ENCODE results near the gene ANKRD44.

Gene ANKRD44

DNA sequence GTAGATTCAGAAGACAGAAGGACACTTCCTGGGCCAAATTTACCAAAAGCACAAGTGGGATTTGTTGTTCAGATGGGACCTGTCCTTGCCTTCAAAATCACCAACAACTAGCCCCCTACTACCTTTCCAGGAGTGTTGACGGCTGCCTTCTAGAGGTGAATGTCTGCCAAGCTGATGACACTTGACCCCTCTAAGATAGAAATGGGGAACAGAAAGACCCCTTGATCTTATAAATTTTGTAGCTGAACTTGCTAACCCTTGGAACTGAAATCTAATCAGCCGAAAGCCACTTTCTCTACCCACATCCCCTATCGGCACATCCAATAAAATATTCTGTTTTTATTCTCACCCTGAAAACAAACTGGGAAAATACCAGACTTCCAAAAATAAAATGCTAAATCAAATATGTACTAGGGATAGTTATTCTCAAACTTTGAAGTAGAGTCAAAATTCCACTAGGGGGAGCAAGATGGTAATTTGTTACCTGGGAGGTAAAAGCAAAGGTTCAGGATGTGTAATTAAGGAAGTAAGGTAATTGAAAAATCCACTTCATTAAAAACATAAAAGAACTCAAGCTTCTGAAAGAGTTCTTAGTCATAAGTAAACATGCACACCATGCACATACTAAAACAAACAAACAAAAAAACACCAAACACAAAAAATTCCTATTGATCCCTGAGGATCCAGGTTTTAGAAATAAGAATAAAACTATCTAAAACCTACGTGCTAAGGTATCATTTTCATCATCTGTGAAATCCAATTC, 119.2 kb downstream of the ANKRD44 start:
- TF ChIP-seq, protein P1, sequence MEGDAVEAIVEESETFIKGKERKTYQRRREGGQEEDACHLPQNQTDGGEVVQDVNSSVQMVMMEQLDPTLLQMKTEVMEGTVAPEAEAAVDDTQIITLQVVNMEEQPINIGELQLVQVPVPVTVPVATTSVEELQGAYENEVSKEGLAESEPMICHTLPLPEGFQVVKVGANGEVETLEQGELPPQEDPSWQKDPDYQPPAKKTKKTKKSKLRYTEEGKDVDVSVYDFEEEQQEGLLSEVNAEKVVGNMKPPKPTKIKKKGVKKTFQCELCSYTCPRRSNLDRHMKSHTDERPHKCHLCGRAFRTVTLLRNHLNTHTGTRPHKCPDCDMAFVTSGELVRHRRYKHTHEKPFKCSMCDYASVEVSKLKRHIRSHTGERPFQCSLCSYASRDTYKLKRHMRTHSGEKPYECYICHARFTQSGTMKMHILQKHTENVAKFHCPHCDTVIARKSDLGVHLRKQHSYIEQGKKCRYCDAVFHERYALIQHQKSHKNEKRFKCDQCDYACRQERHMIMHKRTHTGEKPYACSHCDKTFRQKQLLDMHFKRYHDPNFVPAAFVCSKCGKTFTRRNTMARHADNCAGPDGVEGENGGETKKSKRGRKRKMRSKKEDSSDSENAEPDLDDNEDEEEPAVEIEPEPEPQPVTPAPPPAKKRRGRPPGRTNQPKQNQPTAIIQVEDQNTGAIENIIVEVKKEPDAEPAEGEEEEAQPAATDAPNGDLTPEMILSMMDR (IDR thresholded peaks at IDR 0.05; ENCODE audit: control insufficient read depth, extremely low read depth, insufficient read depth), result peak; percentile 53
- DNase-seq (ENCODE audit: low read depth), result no peak
- H3K4me3 ChIP-seq (ENCODE audit: low read depth, low read length), result no peak overlapping the region

DNA sequence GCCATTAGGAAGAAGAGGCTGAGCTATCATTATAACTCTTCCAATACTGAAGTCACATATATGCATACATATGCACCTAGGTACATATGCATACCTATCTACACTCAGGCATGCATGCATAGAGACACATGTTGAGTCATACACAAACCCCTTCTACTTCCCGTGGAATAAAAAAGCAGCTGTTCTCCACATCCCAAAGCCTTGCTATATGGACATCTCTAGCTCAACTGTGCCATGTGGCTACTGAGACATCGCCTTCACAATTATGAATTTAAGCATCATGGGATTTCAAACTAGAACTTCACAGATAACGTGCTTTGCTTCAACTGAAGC, 120.5 kb downstream of the ANKRD44 start:
- TF ChIP-seq, protein P1 (IDR thresholded peaks at IDR 0.05; ENCODE audit: control insufficient read depth, extremely low read depth, insufficient read depth), result no peak
- no peak for DNase-seq (ENCODE audit: low read depth)
- H3K4me3 ChIP-seq (ENCODE audit: low read depth, low read length), result no peak overlapping the region

DNA sequence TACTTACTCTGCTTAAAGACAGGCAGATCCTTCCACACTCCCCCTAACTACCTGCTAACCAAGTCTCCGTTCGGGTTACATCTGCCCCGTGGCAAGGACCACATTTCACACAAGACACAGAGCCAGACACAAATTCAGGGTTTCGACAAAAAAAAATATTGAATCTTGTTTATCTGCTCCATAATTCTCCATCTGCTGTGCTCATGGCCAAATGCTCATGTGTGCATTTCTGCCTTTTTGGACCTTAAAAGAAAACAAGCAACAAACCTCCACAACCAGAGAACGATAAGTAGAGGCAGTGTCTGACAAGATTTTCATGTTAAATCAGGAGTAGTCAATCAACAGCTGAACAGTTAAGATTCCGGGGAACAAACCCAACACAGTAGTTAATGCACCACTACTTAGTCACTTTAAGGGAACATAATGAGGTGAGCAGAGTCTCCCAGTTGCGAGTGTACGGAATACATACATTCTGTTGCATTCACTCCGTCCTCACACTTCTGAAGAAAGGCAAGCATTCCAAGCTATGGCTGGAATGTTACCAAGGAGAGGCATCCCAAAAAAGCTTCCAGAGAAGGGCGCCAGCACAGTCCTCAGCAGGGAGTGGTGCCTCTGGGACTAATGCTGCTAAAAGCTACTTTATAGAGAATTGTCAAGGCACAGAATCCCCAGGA, 121.0 kb downstream of the ANKRD44 start:
- DNase-seq (ENCODE audit: low read depth), result no peak
- no peak overlapping the region for H3K4me3 ChIP-seq (ENCODE audit: low read depth, low read length)
- TF ChIP-seq, protein P1 (IDR thresholded peaks at IDR 0.05; ENCODE audit: control insufficient read depth, extremely low read depth, insufficient read depth), result no peak

DNA sequence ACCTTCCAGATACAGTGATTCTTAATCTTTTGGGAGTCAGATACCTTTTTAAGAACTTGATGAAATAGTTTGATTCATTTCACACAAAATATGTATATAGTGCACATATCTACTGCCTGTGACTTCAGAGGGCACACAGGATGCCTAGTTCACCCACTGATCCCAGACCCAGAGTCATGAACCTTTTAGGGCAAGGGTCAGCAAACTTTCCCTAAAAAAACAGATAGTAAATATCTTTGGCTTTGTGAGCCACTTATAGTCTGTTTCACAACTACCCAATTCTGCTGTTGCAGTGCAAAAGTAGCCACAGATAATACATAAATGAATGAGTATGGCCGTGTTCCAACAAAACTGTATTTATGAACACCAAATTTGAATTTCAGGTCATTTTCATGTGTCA, 124.9 kb downstream of the ANKRD44 start:
- no peak overlapping the region for H3K4me3 ChIP-seq (ENCODE audit: low read depth, low read length)
- DNase-seq (ENCODE audit: low read depth), result no peak
- TF ChIP-seq, protein P1 (IDR thresholded peaks at IDR 0.05; ENCODE audit: control insufficient read depth, extremely low read depth, insufficient read depth), result no peak

DNA sequence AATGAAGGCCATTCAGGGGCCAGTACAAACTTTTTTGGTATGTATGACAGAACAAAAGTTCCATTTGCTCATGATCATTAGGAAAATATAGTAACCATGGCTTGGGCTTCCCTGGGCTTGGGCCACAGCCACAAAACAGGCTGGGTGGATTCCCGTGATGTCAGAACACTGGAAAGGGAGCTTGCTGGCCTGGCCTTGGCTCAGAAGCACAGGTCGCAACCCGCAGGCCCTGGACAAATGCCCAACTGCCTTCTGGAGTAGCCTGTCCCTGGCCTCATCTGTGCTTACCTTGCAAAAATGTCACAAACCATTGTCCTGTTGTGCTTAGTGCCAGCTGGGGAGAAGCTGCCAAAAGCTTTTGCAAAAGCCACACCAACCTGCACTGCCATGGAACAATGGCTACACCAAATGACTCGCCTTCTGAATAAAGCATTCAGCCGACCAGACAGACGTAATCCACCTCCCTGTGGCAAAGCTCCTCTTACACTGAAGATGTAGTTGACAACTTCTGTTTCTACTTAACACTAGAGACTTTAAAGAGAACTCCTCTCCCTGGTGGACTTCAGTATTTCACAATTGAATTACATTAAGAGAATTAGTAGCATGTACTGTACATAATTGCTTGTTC, 125.5 kb downstream of the ANKRD44 start:
- TF ChIP-seq, protein P1 (IDR thresholded peaks at IDR 0.05; ENCODE audit: control insufficient read depth, extremely low read depth, insufficient read depth), result no peak
- DNase-seq (ENCODE audit: low read depth), result peak; percentile 86
- no peak overlapping the region for H3K4me3 ChIP-seq (ENCODE audit: low read depth, low read length)

DNA sequence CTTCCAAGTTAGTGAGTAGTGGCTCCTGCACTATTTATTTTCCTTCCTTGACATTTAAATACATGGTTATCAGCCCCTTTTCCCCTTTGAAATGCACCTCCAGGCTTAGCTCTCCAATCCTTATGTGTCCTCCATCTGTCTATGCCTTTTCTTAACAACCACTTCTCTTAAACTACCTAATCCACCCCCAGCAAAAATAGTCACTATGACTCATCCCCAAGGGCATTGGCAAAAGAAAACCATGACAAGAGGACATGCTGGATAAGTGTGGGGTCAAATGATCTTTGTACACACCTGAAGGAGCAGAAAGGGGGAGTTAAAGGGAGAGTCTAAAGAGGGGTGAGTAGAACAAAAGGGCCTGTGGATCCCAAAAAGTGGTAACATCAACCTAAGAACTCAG, 127.2 kb downstream of the ANKRD44 start:
- no peak for DNase-seq (ENCODE audit: low read depth)
- TF ChIP-seq, protein P1 (IDR thresholded peaks at IDR 0.05; ENCODE audit: control insufficient read depth, extremely low read depth, insufficient read depth), result no peak
- no peak overlapping the region for H3K4me3 ChIP-seq (ENCODE audit: low read depth, low read length)
